NCI-H187 treated with DMSO at 0.1 percent for 48 hours (cell line): ENCODE data around the gene KCNQ2.
"Not testable (repeated sequence)": the region's sequence is repeated elsewhere in the genome, so short reads cannot be mapped to it uniquely, and the experiment has no call there.

Experiments
- DNase-seq: peaks from one replicate; lab custom pipeline; 2025; lab: John Stamatoyannopoulos, UW

The KCNQ2 gene

GRCh38 chr20:63471981-63472831 lies at the start of gene KCNQ2:
Gene KCNQ2, minus strand, starts transcription at chr20:63472655. Its CDS starts 192 bp downstream, at chr20:63472463.
- DNase-seq = no peak

- DNase-seq = no peak
Observed at GRCh38 chr20:63521602-63522001, 49.1 kb upstream of the KCNQ2 start.

GRCh38 chr20:63520934-63521601 lies 48.6 kb upstream of the KCNQ2 start:
- DNase-seq = no peak

DNA sequence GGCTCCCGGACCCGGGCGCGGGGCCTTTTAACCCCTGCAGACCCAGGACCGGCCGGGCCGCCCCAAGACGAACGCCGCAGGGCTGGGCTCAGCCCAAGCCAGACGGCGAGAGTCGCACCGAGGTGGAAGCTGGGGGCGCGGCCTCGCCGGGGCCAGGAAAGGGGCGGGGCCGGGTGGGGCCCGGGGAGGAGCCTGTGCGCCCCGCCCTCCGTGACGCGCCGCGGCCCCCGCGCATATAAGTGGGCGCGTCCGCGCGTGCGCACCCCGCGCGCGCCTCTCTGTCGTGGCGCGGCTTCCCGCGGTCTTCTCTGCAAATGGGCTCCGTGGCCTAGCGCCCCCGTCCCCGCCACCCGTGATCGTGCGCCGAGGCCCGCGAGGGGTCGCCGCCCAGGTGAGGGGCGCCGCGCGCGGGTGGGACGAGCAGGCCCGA lies 48.1 kb upstream of the KCNQ2 start, which contains the start of gene PPDPF:
Gene PPDPF, plus strand, starts transcription at position 262 of the 430 bp plus-strand sequence. CDS start 544 bp downstream, outside the sequence.
- no peak for DNase-seq

DNA sequence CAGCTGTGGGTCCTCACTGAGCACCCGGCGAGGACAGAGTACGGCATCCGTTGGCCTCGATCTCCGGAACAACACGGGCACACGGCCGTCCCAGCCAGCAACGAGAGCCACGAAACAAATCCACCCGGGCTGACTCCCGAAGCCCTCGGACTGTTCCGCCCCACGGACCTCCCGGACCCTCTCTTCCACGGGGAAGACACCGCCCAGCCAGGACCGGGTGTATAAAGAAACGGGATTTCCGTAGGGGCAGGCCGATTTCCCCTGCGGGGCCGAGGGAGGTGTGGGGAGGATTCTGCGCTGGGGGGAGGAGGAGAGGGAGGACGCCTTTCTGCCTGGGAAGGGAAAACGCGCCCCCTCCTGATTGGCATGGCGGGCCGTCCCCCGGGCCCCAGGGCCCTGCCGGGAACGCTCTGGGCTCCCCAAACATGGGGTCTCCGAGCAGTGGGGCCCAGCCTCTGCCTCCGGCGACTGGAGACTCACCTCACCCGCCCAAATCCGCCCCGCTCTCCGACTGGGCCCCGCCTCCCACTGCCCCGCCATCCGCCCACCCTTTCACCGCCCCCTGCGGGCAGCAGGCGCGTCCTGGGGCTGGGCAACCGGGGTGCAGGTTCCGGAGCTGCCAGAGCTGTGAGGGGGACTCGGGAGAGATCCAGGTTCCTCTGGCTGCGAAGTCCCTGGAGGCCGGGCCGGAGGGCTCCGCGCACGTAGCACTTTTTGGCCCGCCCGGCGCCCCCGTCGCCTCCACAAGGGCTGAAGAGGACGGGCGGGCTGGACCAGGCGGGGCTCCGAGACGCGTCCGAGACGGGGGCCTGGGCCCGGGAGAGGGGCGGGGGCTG lies 47.4 kb upstream of the KCNQ2 start:
- no peak for DNase-seq

DNA sequence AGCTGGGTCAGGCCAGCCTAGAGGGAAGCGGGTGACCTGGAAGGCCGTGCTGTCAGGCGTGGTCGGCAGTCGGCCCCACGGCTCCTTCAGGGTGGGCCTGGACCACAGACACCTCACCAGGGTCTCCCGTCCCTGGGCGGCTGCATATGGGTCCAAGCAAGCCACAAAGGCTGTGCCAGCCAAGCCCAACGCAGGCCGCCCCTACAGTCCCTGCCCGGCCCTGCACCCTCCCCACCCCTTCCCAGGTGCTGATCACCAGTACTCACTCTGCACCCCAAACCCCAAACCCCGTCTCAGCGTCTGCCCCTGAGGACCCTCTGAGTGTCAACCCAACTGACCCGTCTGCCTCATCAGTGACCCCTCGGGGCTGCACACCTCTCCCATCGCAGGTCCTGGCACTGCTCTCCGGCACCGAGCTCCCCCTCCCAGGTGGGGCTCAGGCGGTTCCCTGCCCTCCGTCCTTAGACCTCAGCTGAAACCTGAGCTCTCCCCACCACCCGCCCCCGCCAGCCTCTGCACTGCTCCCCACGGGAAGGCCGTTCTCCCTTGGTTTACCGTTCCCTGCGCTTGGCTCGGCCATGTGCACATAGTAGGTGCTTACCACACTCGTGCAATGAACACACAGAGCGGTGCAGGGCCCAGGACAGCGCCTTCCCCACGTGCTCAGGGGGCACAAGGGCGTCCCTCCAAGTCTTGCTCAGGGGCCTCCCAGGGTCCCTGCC lies 46.7 kb upstream of the KCNQ2 start:
- no peak for DNase-seq

DNA sequence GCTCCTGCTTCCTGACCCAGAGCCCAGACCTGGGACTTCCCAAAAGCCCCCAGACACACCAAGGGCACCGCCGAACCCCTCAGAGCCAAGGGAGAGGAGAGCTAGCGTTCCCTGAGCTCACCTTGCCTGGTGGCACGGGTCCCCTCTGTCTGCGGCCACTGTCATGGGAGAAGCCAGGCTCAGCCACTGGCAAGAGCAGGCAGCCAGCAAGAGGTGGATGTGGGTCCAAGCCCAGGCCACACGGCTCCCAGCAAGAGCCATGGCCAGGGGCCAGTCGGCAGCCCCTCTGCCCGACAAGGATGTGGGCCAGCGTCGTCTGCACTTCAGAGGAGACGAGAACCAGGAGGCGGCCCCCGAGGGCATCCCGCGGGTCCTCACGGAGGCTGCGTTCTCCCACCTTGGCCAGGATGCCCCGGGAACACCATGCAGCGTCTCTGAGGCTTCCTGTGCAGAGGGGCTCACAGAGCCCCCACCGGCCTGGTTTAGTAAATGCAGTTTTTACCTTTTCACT lies 46.0 kb upstream of the KCNQ2 start:
- DNase-seq = no peak

GRCh38 chr20:63517376-63518309 lies 45.2 kb upstream of the KCNQ2 start:
- DNase-seq = no peak

DNA sequence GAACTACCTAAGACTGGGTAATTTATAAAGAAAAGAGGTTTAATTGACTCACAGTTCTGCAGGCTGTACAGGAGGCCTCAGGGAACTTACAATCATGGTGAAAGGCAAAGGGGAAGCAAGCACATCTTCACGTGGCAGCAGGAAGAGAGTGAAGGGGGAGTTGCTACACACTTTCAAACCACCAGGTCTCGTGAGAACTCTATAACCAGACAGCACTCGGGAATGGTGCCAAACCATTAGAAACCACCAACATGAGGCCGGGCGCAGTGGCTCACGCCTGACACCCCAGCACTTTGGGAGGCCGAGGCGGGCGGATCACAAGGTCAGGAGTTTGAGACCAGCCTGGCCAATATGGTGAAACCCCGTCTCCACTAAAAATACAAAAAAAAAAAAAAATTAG lies 42.1 kb upstream of the KCNQ2 start:
- DNase-seq = not testable (repeated sequence)

DNA sequence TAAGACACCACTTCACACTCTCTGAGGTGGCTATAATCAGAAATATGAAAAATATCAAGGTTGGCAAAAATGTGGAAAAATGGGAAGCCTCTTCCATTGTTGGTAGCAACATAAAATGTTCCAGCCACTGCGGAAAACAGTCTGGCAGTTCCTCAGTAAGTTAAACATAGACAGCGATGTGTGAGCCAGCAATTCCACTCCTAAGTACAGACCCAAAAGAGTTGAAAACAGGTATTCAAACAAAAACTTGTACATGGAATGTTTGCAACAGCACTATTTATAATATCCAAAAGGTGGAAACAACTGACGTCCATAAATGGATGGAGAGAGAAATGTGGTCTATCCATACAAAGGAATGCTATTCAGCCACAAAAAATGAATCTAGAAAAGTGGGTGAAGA lies 40.8 kb upstream of the KCNQ2 start:
- no peak for DNase-seq

DNA sequence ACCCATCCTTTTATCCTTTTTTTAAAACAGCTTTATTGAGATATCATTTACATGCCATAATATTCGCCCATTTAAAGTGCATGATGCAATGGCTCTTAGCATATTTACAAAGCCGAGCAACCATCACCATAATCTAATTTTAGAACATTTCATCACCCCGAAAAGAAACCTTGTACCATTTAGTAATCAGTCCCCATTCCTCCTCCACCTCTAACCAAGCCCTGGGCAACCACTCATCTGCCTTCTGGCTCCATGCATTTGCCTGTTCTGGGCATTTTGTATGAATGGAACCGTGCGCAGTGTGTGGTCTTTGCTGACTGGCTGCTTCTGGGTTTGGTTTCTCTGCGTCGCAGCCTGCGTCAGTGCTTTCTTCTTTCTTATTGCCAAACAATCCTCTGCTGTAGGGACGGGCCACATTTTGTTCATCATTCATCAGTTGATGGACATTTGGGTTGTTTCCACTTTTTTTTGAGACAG lies 36.7 kb upstream of the KCNQ2 start:
- DNase-seq = no peak

DNA sequence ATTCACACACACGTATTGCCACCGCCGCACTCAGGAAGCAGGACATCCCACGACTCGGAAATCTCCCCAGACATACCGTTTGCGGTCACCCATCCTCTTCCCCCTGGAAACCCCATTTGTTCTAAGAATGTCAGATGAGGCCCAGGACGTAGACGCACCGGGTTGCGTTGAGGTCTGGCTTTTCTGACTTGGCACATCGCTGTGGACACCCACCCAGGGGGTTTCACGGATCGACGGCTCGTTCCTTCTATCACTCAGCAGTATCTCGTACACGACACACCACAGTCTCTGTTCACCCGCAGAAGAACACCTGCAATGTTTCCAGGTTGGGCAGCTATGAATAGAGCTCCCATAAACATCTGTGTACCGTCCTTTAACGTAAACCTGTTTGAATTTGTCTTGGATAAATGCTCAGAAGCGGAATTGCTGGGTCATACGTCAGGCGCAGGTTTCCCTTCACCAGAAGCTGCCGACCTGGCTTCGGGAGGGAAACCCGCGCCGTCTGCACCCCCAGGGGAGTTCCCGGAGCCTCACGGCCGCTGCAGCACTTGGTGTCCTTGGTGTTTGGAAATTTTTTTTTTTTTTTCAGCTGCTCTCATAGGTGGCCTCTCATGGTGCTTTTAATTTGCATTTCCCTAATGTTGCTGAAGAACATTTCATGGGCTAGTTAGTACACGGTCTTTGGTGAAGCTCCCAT lies 35.8 kb upstream of the KCNQ2 start:
- DNase-seq = no peak

GRCh38 chr20:63507083-63507743 lies 34.8 kb upstream of the KCNQ2 start:
- no peak for DNase-seq

DNA sequence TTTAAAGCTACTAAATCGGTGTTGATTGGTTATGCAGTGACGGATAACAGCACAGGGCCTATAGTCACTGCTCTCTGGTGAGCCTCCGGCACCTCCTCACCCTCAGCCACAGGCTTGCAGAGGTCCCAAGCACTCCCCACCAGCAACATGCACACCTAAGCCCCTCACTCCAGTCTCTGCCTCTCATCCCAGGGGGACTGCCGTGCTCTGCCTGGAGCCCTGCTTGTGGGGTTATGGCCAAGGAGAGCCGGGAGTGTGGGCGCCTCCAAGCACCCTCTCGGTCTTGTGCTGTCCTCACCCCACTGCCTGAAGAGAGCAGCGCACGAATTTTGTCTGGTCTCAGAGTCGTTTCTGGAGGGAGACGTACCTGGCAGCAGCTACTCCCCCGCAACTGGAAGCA lies 33.3 kb upstream of the KCNQ2 start:
- no peak for DNase-seq

DNA sequence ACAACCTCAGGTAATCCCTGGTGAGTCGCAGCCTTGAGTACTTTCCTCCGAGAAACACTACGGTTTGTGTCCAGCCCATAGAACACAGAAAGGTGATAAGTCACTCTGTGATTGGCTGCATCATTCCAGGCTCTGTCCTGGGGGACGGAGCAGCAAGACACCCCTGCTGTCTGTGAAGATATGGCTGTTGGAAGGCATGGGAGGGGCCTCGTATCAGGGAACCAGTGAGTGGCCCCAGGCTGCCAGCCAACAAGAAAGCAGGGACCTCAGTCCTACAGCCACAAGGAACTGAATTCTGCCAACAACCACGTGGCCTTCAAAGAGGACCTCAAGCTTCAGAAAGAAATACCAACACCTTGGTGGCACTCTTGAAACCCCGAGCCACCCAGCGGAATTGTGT lies 32.8 kb upstream of the KCNQ2 start:
- DNase-seq = no peak

GRCh38 chr20:63504642-63505041 lies 32.2 kb upstream of the KCNQ2 start:
- no peak for DNase-seq

DNA sequence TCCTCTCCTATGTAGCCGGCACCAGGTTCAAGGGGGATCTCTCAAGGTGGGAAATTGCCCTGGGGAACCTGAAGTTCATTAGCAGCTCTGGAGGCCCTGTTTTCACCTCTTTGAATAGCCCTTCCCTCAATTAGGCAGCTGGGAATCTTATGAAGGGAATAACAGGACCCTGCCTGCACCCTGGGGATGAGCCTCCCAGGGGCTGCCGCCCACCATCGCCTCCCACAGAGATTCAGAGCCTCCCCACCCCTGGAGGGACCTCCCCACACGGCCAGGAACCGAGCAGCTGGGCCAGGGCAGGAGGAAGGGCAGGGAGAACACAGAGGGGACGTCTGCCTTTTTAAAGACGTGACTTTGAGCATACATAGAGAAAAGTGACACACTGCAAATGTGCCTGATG lies 31.1 kb upstream of the KCNQ2 start:
- DNase-seq = no peak

DNA sequence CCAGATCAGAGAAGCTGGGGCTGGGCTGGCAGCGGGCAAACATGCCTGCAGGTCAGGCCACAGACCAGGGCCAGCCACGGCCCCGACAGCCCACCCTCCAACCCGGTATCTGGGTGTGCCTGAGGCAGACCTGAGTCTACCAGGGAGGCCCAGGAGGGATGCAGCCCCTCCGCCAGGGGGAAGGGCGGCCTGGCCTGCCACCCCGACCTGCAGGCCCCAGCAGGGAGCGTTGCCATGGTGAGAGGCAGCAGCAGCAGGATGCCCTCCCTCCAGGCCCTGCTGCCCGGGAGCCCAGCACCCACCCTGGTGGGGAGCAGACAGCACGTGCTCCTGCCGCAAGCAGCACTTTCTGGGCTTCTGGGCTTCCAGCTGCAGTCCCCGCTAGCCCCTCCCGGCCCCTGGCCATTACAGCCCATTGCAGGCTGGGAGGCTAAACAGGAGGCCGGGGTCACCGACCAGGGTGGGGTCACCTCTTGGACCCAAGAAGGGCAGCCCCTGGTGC lies 30.3 kb upstream of the KCNQ2 start:
- no peak for DNase-seq
